Measurements from ENCODE around the gene OLR1.

The OLR1 gene

DNA sequence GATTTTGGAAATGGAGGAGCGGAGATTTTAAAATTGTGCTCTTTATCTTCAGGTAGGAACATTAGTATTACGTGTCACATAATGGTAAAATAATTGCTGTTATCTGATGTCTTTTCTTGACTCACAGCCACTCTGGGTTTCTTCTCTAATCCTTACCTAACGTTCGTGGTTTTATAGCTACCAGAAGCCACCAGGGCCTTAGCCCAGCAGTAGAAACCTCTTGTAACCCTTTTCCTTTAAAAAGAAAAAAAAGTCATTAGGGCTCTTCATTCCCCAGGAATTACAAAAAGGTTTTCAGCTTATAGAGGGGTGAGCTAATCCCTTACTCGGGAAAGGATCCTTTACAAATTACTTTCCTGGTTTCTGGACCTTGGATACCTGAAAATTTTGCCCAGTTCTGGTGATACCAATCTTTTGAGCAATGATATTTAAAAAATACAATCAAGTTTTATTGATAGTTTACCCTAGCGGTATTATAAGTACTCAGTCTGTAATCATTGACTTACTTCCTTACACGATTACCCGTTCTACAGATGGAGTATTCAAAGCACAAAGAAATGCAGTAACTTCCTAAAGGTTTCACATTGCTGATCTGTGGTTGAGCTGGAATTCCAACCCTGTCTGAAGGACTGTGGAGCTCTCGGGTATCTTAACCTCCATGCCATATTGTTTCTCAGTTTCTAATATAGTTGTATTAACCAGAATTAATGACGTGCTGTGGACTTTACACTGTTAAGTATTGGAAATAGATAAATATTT, 42.4 kb upstream of the OLR1 start:
- DNase-seq, result no peak
- H3K9me3 ChIP-seq (ENCODE audit: severe bottlenecking), result no peaks in the 10 kb centered on the region
- no peaks in the 10 kb centered on the region for H3K27me3 ChIP-seq (ENCODE audit: insufficient read depth, low read depth, severe bottlenecking)
- H3K36me3 ChIP-seq, result peaks cover 12% of the 10 kb centered on the region
- TF ChIP-seq, protein P1, sequence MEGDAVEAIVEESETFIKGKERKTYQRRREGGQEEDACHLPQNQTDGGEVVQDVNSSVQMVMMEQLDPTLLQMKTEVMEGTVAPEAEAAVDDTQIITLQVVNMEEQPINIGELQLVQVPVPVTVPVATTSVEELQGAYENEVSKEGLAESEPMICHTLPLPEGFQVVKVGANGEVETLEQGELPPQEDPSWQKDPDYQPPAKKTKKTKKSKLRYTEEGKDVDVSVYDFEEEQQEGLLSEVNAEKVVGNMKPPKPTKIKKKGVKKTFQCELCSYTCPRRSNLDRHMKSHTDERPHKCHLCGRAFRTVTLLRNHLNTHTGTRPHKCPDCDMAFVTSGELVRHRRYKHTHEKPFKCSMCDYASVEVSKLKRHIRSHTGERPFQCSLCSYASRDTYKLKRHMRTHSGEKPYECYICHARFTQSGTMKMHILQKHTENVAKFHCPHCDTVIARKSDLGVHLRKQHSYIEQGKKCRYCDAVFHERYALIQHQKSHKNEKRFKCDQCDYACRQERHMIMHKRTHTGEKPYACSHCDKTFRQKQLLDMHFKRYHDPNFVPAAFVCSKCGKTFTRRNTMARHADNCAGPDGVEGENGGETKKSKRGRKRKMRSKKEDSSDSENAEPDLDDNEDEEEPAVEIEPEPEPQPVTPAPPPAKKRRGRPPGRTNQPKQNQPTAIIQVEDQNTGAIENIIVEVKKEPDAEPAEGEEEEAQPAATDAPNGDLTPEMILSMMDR (IDR thresholded peaks at IDR 0.05; ENCODE audit: low read depth, low read length), result no peak
- H3K4me3 ChIP-seq (ENCODE audit: low read depth, low read length), result peak overlapping the region; percentile 52
- peak overlapping the region; percentile 82 for H3K27ac ChIP-seq

DNA sequence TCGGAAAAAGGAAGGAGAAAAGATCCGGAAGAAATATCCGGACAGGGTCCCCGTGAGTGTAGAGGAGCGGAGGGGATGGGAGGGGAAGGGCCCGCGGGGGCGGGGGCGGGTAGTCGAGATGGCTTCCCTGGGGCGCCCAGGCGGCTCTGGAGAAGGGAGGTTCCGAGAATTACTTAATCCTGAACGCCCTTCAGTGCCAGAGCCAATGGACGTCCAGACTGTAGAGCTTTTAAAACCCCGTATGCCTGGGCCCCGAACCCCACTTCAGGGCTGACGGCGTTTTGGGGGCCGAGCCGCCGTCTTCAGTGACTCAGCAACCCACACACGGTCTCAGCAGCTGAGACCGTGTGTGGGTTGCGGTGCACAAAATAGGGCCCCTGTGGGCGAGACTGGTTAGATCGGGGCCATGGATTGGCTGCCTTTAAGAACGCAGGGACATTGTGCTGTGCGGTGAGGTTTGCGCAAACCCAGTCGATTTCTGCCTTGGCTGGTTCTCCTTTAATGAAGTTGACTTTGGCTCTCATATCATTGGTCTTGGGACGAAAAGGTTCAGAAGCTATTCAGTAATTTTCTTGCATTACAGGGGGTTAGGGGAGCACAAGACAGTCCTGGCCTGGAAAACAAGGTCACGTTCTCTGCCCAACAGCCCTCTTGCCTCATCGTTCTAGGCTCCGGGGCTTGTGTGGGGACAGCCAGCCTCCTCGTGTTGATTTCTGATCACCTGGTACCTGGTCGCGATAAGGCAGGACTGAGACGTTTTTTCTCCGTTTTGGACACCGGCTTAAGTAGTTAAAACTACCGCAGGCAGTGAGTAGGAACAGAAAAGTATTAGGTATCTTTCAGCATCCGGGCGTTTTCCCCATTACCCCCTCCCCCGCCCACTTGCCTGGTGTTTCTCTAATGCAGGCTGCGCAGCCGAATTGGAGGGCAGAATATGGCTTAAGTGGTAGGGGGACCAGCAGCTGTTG, 41.5 kb upstream of the OLR1 start:
- Histone ChIP-seq H3K27me3 (ENCODE audit: insufficient read depth, low read depth, severe bottlenecking) (no peaks in the 10 kb centered on the region), H3K27ac (peak overlapping the region; percentile 82), H3K9me3 (ENCODE audit: severe bottlenecking) (no peaks in the 10 kb centered on the region), H3K36me3 (peaks cover 6% of the 10 kb centered on the region), H3K4me3 (ENCODE audit: low read depth, low read length) (peak overlapping the region; percentile 52)
- peak; percentile 56 for DNase-seq
- TF ChIP-seq, protein P1 (IDR thresholded peaks at IDR 0.05; ENCODE audit: low read depth, low read length), result no peak

DNA sequence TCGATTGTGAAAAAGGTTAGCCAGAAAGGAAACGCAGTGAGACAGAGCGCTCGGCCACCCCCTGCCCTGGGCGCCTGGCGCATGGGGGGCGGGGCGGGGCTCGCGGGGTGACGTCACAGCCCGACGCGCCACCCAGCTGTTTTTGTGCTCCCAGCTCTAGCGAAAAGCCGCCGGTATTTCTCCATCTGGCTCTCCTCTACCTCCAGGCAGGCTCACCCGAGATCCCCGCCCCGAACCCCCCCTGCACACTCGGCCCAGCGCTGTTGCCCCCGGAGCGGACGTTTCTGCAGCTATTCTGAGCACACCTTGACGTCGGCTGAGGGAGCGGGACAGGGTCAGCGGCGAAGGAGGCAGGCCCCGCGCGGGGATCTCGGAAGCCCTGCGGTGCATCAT, 40.8 kb upstream of the OLR1 start, which contains the start of gene GABARAPL1:
TSS of gene GABARAPL1 (plus strand) at position 139 of the 393 bp plus-strand sequence. CDS start at position 392, 253 bp downstream.
- H3K4me3 ChIP-seq (ENCODE audit: low read depth, low read length), result peak within 1 kb of the TSS; percentile 52
- peak within 1 kb of the TSS; percentile 82 for H3K27ac ChIP-seq

DNA sequence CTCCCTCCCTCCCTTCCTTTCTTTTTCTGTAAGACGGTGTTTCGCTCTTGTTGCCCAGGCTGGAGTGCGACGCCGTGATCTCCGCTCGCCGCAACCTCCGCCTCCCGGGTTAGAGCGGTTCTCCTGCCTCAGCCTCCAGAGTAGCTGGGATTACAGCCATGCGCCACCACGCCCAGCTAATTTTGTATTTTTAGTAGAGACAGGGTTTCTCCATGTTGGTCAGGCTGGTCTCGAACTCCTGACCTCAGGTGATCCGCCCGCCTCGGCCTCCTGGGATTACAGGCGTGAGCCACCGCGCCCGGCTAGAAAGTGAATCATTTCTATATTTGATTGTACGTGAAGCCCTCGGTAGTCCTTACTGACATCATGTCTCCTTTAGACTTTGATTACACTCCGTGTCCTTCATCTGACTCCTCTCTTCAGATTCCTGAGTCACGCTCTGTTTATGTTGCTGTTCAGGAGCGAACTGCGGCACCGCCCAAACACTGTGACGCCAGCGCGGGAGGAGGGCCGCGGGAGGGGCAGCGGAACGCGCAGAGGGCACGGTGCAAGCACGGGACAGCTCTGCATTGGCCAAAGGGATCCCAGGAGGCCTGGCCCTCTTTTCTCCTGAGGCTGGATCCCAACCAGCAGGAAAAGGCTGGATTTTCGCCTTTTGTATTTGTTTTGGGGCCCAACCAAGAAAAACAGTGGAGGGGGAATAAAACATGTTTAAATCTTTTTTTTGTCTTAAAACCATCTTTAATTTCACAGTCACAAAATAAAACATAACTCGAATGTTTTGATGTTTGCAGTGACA, 40.2 kb upstream of the OLR1 start:
- DNase-seq, result peak; percentile 89
- Histone ChIP-seq H3K9me3 (ENCODE audit: severe bottlenecking) (no peaks in the 10 kb centered on the region), H3K4me3 (ENCODE audit: low read depth, low read length) (peak overlapping the region; percentile 52), H3K36me3 (no peaks in the 10 kb centered on the region), H3K27me3 (ENCODE audit: insufficient read depth, low read depth, severe bottlenecking) (no peaks in the 10 kb centered on the region), H3K27ac (peak overlapping the region; percentile 82)
- TF ChIP-seq, protein P1 (IDR thresholded peaks at IDR 0.05; ENCODE audit: low read depth, low read length), result no peak

More for the DNA sequence above, 40.8 kb upstream of the OLR1 start, which contains the start of gene GABARAPL1:
- no peaks in the 10 kb centered on the region for H3K9me3 ChIP-seq (ENCODE audit: severe bottlenecking)
- DNase-seq, result peak; percentile 76
- H3K36me3 ChIP-seq, result no peaks in the 10 kb centered on the region; the same call in 1 of the 2 replicates
- no peaks in the 10 kb centered on the region for H3K27me3 ChIP-seq (ENCODE audit: insufficient read depth, low read depth, severe bottlenecking)
- TF ChIP-seq, protein P1 (IDR thresholded peaks at IDR 0.05; ENCODE audit: low read depth, low read length), result no peak

Data from WERI-Rb-1 (cell line).